HG02588 (cell line): ENCODE measurements around the gene DNASE1.
"Not testable (repeated sequence)": the region's sequence is repeated elsewhere in the genome, so short reads cannot be mapped to it uniquely, and the experiment has no call there.

ENCODE experiments used
- ATAC-seq: cut with Tn5 transposase; IDR thresholded peaks from one replicate; pipeline ENCODE4 v1.9.1; 2021; ENCODE audit warnings: mild to moderate bottlenecking, moderate library complexity; ENCODE audit not compliant: unreplicated experiment

The DNASE1 gene, protein sequence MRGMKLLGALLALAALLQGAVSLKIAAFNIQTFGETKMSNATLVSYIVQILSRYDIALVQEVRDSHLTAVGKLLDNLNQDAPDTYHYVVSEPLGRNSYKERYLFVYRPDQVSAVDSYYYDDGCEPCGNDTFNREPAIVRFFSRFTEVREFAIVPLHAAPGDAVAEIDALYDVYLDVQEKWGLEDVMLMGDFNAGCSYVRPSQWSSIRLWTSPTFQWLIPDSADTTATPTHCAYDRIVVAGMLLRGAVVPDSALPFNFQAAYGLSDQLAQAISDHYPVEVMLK

GRCh38 chr16:3654249-3654991 lies at the start of gene DNASE1:
Gene DNASE1, plus strand, starts transcription at chr16:3654691. Its CDS starts 683 bp downstream, at chr16:3655374.
- no peak for ATAC-seq

DNA sequence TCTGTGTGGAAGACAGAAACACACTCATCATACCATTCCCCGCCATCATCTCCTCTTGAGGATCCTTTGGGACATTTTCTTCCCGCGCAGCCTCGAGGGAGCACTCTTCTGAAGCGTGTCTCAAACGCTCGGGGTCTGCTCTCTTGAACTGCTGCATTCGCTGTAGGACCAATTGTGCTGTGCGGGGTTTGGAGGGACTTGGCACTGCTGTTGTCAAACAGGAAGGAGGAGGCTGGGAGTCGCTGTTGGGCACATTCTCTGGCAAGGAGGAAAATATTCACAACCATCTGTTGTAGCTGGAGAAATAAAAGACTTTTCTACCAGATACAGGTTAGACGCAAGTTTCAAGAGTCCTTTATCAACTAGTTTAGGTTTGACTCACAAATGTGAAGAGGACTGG lies 48.0 kb upstream of the DNASE1 start:
- no peak for ATAC-seq

- no peak for ATAC-seq
Observed at GRCh38 chr16:3607161-3607560, 47.3 kb upstream of the DNASE1 start.

GRCh38 chr16:3607634-3608033 lies 46.9 kb upstream of the DNASE1 start:
- no peak for ATAC-seq

DNA sequence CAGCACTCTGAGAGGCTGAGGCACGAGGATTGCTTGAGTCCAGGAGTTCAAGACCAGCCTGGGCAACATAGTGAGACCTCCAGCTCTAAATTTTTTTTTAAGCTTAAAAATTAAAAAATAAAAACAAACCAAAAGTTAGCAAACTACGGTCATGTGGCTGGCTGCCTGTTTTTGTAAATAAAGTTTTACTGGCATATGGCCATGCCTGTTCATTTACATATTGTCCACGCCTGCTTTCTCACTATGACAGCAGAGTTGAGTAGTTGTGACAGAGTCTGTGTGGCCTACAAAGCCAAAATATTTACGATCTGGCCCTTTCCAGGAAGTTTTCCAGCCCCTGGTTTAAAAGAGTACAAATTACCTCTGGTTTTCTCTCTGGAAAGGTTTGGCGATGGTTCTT lies 46.4 kb upstream of the DNASE1 start:
- ATAC-seq = no peak

DNA sequence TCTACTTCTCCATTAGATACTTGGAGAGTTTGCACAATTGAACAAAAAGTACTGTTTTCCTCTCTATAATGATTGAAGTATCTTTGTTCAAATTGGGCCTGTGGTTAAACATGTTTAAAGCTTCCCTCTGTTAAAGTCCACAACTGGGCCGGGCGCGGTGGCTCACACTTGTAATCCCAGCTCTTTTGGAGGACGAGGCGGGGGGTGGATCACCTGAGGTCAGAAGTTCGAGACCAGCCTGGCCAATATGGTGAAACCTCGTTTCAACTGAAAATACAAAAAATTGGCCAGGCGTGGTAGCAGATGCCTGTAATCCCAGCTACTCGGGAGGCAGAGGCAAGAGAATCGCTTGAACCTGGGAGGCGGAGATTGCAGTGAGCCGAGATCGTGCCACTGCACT lies 45.5 kb upstream of the DNASE1 start:
- ATAC-seq = not testable (repeated sequence)

DNA sequence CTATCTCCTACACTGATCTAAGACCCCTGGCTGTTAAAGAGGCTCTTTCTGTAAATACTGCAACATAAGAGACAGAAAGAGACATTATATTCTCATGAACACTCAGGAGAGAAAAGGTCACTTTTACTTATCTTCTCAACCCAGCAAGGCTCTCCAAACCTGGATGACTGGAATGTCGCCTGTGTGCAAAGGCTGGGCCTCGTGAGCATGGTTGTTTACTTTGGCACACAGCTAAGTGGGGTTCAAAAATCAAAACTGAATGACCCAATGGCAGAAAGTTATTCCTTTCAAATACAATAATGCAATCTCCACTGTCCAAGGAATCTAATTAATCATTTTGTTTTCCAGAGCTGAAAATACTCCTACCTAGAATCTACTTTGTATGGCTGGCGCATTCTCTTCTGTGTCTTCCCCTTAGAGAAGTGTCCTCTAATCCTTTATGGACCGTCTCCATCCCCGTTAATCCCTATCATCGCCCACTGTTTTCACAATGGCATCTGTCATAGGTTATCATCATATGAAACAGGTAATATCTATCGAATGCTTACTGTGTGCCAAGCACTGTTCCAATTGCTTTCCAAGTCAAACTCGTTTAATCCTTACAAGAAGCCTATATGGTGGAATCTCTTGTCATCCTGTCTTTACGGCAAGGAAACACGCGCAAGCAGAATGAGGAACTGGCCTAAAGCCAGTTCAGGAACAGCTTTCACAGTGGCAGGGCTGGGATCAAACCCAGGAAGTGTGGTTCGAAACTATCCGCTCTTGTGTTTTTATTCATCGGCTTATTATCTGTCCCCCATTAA lies 44.4 kb upstream of the DNASE1 start:
- ATAC-seq = no peak

GRCh38 chr16:3610698-3611145 lies 43.8 kb upstream of the DNASE1 start:
- ATAC-seq = no peak

GRCh38 chr16:3611146-3611975 lies 43.1 kb upstream of the DNASE1 start, which contains the start of gene SLX4:
Gene SLX4, minus strand, starts transcription at chr16:3611606. Its CDS starts 2,642 bp downstream, at chr16:3608964.
- peak; percentile 82 for ATAC-seq

- ATAC-seq = no peak
Observed at GRCh38 chr16:3612510-3613466, 41.7 kb upstream of the DNASE1 start.

DNA sequence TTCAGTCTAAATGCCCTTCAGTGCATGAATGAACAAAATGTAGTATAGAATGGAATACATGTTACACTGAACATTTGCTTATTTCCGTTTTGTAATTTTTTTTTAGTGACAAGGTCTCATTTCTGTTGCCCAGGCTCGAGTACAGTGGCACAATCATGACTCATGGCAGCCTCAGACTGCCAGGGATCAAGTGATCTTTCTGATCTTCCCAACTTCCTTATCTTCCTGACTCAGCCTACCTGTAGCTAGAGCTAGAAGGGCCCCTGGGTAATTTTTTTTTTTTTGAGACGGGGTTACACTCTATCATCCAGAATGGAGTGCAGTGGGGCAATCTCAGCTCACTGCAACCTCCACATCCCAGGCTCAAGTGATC lies 35.7 kb upstream of the DNASE1 start:
- no peak for ATAC-seq

- no peak for ATAC-seq
Observed at GRCh38 chr16:3623642-3624041, 30.8 kb upstream of the DNASE1 start.

GRCh38 chr16:3625331-3625730 lies 29.2 kb upstream of the DNASE1 start:
- ATAC-seq = no peak

DNA sequence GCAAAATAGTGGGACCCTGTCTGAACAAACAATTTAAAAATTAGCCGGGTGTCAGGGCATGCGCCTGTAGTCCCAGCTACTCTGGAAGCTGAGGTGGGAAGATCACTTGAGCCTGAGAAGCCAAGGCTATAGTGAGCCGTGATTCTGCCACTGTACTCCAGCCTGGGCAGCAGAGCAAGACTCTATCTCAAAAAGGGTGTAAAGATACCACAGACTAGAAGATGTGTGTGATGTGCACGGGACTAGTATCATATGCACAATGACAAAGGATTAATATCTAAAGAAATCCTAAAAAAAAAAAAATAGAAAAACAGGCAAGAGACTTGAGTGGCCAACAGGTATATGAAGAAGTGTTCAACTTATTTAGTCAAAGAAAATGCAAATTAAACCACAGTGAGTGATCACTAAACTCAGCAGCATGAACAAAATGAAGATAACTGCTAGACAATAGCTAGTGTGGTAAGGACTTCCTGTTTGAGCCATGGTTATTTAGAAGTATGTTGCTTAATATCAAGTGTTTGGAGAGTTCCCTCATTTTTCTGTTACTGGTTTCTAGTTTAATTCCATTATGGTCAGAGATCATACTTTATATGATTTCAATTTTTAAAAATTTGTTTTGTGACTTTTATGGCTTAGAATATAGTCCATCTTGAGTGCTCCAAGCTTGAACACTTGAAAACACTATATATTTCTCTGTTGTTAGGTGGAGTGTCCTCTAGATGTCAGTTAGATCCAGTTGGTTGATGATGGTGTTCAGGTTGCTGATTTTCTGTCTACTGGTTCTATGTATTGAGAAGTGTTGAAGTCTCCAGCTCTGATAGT lies 28.4 kb upstream of the DNASE1 start:
- no peak for ATAC-seq

DNA sequence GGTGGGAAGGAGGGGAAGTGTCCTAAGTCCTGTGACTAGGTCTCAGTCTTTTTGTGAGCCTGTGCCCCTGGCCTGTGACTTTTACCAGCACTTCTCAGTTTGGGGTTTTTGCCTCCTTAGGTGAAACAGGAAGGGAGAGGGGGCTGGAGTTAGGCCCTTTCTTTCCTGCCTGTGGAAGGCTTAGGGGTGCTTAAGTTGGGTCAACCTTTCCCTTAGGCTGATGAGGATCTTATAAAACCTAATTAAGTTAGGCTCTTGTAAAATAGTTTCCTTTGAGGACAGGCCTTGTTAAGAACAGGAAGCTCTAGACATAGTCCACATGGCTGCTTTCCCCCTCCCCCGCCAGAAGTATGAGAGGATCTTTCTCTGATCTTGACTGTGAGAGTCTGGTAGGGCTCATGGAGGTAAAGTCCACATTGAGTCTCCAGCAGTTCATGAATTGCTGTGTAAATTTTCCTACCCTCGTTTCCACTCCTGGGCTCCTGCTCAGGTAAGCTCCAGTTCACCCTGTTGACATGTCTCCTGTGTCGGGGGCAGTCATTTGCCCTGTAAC lies 17.0 kb upstream of the DNASE1 start:
- ATAC-seq = no peak

DNA sequence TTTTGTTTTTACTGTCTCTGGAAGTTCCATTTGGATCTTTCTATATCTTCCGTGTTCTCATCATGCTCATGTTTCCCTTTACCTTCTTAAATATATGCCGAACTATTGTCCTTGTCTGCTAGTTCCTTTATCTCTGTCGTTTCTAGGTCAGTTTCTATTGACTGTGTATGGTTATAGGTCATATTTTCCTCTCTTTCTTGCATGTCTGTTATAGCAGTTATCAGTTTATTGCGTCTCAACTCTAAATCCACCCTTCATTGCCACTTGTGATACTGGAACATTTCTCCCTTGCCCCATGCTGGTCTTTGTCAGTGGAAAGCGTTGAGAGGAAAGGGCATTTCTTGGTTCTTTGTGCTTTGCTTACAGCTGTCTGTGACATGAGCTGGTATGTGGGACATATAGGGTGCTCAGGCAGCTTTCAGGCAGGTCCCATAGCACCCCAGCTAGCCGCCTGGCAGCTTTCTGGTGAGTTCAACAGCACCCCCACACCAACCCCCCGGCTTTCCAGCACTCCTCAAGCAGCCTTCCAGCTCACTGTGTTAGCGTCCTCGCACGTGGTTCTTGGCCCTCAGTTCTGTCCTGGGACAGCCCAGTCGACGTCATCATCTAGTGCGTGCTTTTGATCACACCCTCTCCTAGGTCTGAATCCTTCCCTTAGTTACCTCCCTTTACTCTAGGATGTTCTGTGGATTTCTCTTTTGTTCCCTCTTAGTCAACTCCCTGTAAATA lies 15.4 kb upstream of the DNASE1 start:
- no peak for ATAC-seq

- ATAC-seq = no peak
Observed at GRCh38 chr16:3640207-3640606, 14.3 kb upstream of the DNASE1 start.
